Measurements from ENCODE around the gene GRAMD4. TPM values are rescaled to one million over a fixed set of nuclear protein-coding genes. Genes with fewer than 3 reads are reported as not detected.
"Not testable (repeated sequence)": the region's sequence is repeated elsewhere in the genome, so short reads cannot be mapped to it uniquely, and the experiment has no call there.

GRAMD4 gene
- total RNA-seq, 2 experiments from 2014 or later = 52.9 to 54.8 TPM

DNA sequence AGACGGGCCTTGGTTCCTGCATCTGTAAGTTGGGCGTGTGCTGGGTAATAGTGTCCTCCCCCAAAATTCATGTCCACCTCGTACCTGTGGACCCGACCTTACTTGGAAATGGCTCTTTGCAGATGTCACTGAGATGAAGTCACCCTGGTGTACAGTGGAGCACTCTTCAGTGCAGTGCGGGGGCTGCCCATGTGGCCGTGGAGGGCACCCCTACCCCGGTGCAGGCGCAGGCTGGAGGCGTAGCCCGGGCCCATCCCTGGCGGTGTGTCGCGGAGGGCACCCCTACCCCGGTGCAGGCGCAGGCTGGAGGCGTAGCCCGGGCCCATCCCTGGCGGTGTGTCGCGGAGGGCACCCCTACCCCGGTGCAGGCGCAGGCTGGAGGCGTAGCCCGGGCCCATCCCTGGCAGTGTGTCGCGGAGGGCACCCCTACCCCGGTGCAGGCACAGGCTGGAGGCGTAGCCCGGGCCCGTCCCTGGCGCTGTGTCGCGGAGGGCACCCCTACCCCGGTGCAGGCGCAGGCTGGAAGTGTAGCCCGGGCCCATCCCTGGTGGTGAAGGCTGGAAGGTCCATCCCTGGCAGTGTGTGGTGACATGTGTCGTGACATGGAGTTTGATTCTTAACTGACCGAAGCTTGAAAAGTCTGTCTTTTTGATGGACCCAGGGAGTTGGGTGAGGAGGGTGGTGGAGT lies 1.2 kb downstream of the GRAMD4 start:
- DNase-seq; H3K9me3 Mint-ChIP-seq; H3K4me1 Mint-ChIP-seq; H3K36me3 Mint-ChIP-seq (ENCODE audit: low read depth); H3K27me3 Mint-ChIP-seq; POLR2A ChIA-PET; H3K4me3 Mint-ChIP-seq; H3K27ac Mint-ChIP-seq: not testable (repeated sequence)
- CTCF ChIA-PET = interaction anchor here (4.3 kb wide), 1 partner anchor 58 kb away, joined by 25 read pairs; no protein-coding TSS in a partner anchor

DNA sequence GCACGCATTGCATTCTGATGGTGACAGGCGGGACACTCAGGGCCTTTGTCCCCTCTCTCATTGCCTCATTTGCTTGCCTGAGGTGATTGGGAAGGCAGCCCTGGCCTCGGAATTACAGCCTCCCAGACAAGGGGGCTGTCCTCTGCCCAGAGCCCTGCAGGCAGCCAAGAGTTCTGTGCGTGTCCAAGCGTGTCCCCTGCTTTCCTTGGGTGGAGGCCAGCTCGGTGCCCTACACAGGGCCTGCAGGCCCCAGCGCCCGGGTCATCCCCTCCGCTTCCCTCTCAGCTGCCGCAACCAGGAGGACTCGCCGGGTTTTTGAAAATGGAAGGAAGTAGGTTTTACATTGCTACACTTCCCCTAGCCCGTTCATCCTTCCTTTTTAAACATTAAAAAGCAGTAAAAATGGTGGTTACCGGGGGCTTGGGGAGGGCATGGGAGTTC lies 1.9 kb downstream of the GRAMD4 start:
- H3K4me1 Mint-ChIP-seq = no peaks in the 10 kb centered on the region
- CTCF ChIA-PET = interaction anchor here (4.3 kb wide), 1 partner anchor 59 kb away, joined by 25 read pairs; no protein-coding TSS in a partner anchor
- H3K27ac Mint-ChIP-seq = no peak overlapping the region
- H3K4me3 Mint-ChIP-seq = no peak overlapping the region
- H3K27me3 Mint-ChIP-seq = no peaks in the 10 kb centered on the region
- DNase-seq = no peak
- POLR2A ChIA-PET = no interaction called here
- no peaks in the 10 kb centered on the region for H3K9me3 Mint-ChIP-seq
- H3K36me3 Mint-ChIP-seq (ENCODE audit: low read depth) = no peaks in the 10 kb centered on the region

DNA sequence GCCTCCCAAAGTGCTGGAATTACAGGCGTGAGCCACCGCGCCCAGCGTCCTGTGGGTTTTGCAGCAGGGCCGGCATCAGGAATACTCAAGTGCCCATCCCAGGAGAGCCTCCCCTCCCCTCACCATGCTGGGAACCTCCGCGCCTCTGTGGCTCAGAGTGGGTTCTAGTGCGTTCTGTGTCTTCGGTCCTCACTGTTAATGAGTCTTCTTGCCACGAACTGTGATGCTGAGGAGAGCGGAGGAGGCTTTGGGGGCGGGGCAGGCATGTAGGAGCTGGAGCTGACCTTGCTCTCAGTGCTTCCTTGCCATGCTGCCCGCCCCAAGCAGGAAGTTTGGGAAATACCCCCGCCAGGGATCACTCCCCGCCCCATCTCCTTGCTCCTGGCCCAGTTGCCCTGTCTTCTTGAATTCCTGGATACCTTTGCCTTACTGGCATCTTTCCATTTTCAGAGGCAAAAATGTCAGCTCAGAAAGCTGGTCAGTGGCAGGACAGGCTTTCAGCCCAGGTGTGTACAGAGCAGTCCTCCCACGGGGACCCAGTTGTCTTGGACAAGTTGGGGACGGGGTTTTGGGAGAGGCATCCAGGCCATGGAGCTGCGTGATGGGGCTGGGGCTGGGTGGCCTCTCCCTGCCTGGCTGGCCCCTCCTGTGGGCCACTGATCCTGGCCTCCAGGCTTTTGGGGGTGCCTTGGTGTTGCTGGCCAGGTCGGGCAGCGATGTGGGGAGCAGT lies 5.1 kb downstream of the GRAMD4 start:
- CTCF ChIA-PET = interaction anchor here (1.2 to 4.3 kb wide), 2 partner anchors 25 to 62 kb away, joined by 3 to 25 read pairs; no protein-coding TSS in a partner anchor
- no peaks in the 10 kb centered on the region for H3K27me3 Mint-ChIP-seq
- POLR2A ChIA-PET = no interaction called here
- H3K4me1 Mint-ChIP-seq = no peaks in the 10 kb centered on the region
- H3K4me3 Mint-ChIP-seq = no peak overlapping the region
- H3K27ac Mint-ChIP-seq = no peak overlapping the region
- DNase-seq = no peak
- no peaks in the 10 kb centered on the region for H3K36me3 Mint-ChIP-seq (ENCODE audit: low read depth)
- no peaks in the 10 kb centered on the region for H3K9me3 Mint-ChIP-seq

DNA sequence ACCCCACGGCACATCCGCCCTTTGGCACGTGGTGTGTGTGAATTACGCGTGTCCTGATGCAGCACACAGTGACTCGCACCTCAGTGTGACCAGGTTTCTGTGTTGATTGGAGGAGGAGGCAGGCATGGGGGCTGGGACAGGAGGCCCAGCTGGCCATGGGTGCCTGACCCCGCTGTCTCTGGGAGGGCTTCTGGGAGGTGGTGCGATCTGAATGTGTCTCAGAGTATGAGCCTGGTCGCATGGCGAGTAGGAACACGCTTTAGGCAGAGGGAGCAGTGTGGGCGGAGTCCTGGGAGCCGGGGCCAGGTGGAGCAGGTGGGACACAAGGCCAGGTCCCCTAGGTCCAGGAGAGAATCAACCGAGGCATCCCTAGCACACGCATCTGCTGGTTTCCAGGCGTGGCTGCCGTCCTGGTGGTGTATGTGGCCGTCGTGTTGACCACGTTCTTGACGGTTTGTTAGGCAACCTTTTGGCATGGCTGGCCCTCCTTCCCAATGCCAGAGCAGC lies 5.7 kb downstream of the GRAMD4 start:
- POLR2A ChIA-PET = no interaction called here
- no peak overlapping the region for H3K27ac Mint-ChIP-seq
- H3K36me3 Mint-ChIP-seq (ENCODE audit: low read depth) = no peaks in the 10 kb centered on the region
- no peaks in the 10 kb centered on the region for H3K27me3 Mint-ChIP-seq
- no peaks in the 10 kb centered on the region for H3K4me1 Mint-ChIP-seq
- no peaks in the 10 kb centered on the region for H3K9me3 Mint-ChIP-seq
- DNase-seq = no peak
- CTCF ChIA-PET = no interaction called here
- H3K4me3 Mint-ChIP-seq = no peak overlapping the region

DNA sequence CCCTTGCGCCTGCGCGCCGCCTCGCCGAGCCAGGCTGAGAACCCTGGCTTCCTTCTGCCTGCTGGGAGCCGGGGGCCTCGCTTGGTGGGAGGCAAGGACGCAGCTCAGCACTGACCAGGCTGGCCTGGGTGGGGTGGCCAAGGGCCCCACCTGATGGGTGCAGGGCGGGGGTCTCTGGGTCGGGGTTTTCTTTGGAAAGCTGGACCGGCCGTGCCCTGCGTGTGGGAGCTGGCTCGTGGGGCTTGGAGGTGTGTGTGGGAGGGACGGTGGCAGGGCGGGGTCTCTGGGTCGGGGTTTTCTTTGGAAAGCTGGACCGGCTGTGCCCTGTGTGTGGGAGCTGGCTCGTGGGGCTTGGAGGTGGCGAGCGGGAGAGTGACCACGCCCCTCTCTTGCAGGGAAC lies 6.2 kb downstream of the GRAMD4 start:
- Mint-ChIP-seq H3K27me3 (no peaks in the 10 kb centered on the region), H3K9me3 (no peaks in the 10 kb centered on the region), H3K27ac (no peak overlapping the region), H3K36me3 (ENCODE audit: low read depth) (no peaks in the 10 kb centered on the region), H3K4me3 (no peak overlapping the region), H3K4me1 (no peaks in the 10 kb centered on the region)
- POLR2A ChIA-PET = no interaction called here
- CTCF ChIA-PET = no interaction called here
- no peak for DNase-seq

DNA sequence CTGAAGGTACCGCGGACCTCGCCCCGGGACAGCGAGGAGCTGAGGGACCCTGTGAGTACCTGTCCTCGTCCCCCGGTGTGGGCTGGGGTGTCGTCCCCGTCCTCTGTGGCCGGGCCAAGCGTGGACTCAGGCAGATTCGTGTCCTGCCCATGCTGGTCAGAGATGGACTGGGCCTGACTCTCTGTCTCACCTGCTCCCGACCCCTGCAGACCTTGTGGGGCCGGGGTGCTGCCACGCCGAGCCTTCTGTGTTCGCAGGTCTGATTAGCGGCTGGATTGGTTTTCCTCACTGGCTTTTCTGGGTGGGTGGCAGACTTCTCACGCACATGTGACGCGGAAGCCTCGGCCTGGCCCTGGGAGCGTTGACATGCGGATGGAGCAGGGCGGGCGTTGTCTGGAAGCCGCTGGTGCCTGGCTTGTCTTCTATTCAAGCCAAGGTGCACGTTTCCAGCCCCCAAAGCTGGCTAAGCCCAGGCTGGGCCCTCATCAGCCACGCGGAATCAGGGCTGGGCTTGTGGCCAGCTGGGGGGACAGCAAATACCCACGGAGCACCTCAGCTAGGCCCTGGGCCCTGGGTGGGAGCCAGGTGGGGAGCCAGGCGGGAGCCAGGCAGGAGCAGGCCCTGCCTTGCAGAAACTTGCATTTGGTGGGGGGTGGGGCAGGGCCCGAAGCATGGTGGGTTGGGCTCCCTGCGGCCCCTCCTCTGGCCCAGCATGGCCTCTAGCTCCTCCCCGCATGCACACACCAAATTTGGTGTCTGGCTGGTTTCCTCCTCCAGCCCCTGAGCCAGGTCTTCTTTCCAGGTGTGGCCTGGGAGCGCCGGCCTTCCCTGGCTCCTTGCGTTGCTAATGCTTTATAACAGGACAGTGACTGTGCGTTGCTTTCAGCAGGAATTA lies 7.0 kb downstream of the GRAMD4 start:
- no peak for DNase-seq
- H3K9me3 Mint-ChIP-seq = no peaks in the 10 kb centered on the region
- H3K4me3 Mint-ChIP-seq = no peak overlapping the region
- no peaks in the 10 kb centered on the region for H3K36me3 Mint-ChIP-seq (ENCODE audit: low read depth)
- CTCF ChIA-PET = no interaction called here
- no peaks in the 10 kb centered on the region for H3K27me3 Mint-ChIP-seq
- POLR2A ChIA-PET = no interaction called here
- no peak overlapping the region for H3K27ac Mint-ChIP-seq
- H3K4me1 Mint-ChIP-seq = no peaks in the 10 kb centered on the region

DNA sequence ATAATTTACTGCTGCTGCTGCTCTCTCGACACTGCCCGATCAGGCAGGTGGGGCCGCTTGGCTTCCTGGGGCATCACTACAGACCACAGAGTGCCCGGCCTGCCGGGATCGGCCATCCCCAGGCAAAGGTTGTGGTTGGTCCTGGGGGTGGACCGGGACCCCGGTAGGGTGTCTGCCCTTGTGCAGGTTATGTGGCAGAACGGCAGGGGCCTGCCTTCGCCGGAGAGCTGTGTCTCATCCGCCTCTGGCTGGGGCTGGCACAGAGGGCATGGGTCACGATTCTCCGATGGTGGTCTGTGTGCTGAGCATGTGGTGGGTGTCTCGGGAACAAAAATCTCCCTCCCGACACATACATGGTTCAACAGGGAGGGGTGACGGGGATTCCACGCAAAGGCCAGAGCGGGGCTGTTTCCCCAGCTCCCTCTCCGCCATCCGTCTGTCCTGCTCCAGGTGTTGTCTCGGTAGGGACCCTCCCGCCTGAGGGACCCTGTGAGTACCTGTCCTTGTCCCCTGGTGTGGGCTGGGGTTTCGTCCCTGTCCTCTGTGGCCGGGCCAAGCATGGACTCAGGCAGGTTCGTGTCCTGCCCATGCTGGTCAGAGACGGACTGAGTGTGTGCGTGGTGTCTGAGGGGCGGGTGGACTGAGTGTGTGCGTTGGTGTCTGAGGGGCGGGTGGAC lies 7.8 kb downstream of the GRAMD4 start:
- no peak overlapping the region for H3K4me3 Mint-ChIP-seq
- H3K4me1 Mint-ChIP-seq = no peaks in the 10 kb centered on the region
- CTCF ChIA-PET = no interaction called here
- DNase-seq = no peak
- H3K27me3 Mint-ChIP-seq = no peaks in the 10 kb centered on the region
- POLR2A ChIA-PET = no interaction called here
- no peaks in the 10 kb centered on the region for H3K36me3 Mint-ChIP-seq (ENCODE audit: low read depth)
- H3K9me3 Mint-ChIP-seq = no peaks in the 10 kb centered on the region
- H3K27ac Mint-ChIP-seq = no peak overlapping the region

DNA sequence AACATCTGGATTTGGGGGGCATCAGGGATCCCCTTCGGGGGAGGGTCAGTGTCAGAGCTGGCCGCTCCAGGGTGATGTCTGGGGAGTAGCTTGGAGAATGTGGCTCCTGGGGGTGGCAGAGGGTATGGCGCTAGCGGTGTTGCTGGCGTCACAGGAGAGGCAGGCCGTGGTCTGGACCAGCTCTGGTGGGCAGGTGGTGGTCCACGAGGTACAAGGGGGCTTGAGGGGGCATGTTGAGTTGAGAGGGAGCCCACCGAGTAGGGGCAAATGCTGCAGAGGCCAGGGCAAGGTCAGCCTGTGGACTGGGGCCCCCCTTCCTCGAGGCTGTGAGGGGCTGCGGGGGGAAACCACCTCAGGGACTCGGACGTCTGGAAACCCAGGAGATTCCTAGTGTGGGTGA lies 8.6 kb downstream of the GRAMD4 start:
- no peaks in the 10 kb centered on the region for H3K27me3 Mint-ChIP-seq
- H3K4me3 Mint-ChIP-seq = no peak overlapping the region
- POLR2A ChIA-PET = no interaction called here
- CTCF ChIA-PET = no interaction called here
- no peaks in the 10 kb centered on the region for H3K36me3 Mint-ChIP-seq (ENCODE audit: low read depth)
- no peaks in the 10 kb centered on the region for H3K4me1 Mint-ChIP-seq
- H3K9me3 Mint-ChIP-seq = no peaks in the 10 kb centered on the region
- no peak overlapping the region for H3K27ac Mint-ChIP-seq
- no peak for DNase-seq

DNA sequence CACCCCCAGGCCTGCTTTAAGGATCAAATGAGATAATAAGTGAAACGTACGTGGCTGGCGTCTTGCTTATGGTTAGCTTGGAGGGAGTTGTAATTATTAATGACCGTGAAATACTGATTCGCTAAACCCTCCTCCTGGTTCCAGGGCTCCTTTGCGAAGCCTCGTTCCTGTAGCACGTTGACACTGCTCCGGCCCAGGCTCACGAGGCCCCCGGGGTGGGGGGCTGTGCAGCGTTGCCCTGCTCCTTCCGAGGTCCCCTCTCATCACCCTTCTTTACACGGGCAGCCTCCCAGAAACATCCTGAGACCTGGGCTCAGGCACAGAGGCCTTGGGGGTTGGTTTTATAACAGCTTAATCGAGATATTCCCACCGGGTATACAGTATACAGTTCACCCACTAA lies 9.1 kb downstream of the GRAMD4 start:
- H3K4me1 Mint-ChIP-seq = no peaks in the 10 kb centered on the region
- H3K9me3 Mint-ChIP-seq = no peaks in the 10 kb centered on the region
- no peaks in the 10 kb centered on the region for H3K27me3 Mint-ChIP-seq
- ChIA-PET CTCF (no interaction called here), POLR2A (no interaction called here)
- H3K4me3 Mint-ChIP-seq = no peak overlapping the region
- DNase-seq = no peak
- no peak overlapping the region for H3K27ac Mint-ChIP-seq
- H3K36me3 Mint-ChIP-seq (ENCODE audit: low read depth) = no peaks in the 10 kb centered on the region

DNA sequence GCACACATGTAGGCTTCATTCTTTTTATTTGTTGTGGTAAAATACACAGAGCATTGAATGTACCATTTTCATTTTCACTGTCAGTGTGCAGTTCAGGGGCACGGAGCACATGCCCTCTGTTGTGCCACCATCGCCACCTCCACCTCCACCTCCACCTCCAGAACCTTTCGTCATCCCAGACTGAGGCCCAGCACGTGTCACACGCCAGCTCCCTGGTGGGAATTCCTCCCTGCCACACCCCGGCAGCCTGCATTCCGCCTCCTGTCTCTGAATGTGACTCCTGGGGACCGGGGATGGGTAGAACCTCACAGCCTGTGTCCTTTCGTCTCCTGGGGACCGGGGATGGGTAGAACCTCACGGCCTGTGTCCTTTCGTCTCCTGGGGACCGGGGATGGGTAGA lies 10.9 kb downstream of the GRAMD4 start:
- ChIA-PET CTCF (no interaction called here), POLR2A (no interaction called here)
- H3K4me3 Mint-ChIP-seq = no peak overlapping the region
- no peak for DNase-seq
- no peaks in the 10 kb centered on the region for H3K4me1 Mint-ChIP-seq
- H3K36me3 Mint-ChIP-seq (ENCODE audit: low read depth) = no peaks in the 10 kb centered on the region
- no peak overlapping the region for H3K27ac Mint-ChIP-seq
- no peaks in the 10 kb centered on the region for H3K9me3 Mint-ChIP-seq
- H3K27me3 Mint-ChIP-seq = no peaks in the 10 kb centered on the region

DNA sequence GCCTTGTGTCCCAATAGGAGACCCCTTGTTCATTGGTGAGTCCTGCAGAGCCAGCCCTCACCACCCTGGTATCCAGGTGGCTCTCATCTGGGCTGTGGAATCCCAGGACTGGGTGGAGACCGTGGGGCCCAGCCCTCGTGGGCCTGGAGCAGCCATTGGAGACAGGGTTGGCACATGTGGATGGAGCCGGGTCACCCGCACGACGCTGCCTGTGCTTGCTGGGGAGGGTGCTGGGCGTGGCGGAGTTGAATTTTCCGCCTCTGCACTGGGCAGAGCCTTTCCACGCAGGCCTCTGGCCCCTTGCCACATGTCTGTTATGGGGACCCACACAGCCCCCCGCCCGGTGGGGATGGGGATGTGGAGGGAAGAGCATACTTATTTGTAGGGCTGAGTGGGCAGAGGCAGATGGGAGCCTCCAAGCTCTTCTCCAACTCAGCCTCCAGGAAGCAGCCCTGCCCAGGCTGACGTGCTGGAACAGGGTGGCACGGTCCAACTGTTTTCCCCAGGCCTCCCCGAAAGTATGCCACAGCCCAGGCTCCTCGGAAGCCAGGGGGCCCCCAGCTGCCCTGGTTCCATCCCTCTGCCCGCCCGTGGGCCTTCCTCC lies 12.6 kb downstream of the GRAMD4 start:
- no peak for DNase-seq
- H3K4me1 Mint-ChIP-seq = no peaks in the 10 kb centered on the region
- H3K27ac Mint-ChIP-seq = no peak overlapping the region
- H3K36me3 Mint-ChIP-seq (ENCODE audit: low read depth) = no peaks in the 10 kb centered on the region
- H3K4me3 Mint-ChIP-seq = no peak overlapping the region
- H3K27me3 Mint-ChIP-seq = no peaks in the 10 kb centered on the region
- ChIA-PET CTCF (no interaction called here), POLR2A (interaction anchor here (0.7 kb wide), 1 partner anchor 69 kb away, joined by 3 read pairs; no protein-coding TSS in a partner anchor)
- H3K9me3 Mint-ChIP-seq = no peaks in the 10 kb centered on the region

DNA sequence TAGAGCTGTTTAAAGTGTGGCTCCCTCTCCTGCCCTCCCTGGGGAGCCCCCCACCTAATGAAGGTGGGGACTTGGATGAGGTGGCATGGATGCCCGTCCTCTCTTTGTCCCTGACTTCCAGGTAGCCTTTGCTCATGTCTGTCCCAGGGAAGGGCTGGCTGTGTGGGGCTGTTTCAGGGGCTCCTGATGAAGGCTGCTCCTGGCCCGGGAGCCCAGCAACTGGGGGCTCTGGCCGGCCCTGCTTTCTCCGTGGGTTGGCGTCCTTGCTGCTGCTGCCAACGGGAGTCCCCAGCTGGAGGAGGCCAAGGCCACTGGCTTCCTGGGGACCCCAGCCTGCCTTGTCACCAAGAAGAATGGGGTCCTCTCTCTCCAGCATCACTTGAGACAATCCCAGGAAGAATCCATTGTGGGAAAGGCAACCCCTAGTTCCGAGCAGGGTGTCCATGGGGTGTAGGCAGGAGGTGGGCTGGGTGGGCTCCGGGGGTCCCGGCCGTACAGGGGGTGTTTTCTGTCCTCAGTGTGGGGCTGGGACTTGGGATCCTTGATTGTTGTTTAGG lies 13.2 kb downstream of the GRAMD4 start:
- CTCF ChIA-PET = no interaction called here
- no peak overlapping the region for H3K27ac Mint-ChIP-seq
- no peaks in the 10 kb centered on the region for H3K27me3 Mint-ChIP-seq
- POLR2A ChIA-PET = no interaction called here
- DNase-seq = no peak
- no peaks in the 10 kb centered on the region for H3K9me3 Mint-ChIP-seq
- no peaks in the 10 kb centered on the region for H3K36me3 Mint-ChIP-seq (ENCODE audit: low read depth)
- no peaks in the 10 kb centered on the region for H3K4me1 Mint-ChIP-seq
- no peak overlapping the region for H3K4me3 Mint-ChIP-seq
